ENCODE measurements around the gene BACH2.

Gene BACH2

GRCh38 chr6:89888871-89889270 lies 407.8 kb downstream of the BACH2 start:
- in situ Hi-C loops (cut with HindIII; ENCODE audit: low sequenced_read_pairs), result no loop called here
- no peak for TF ChIP-seq CTCF (IDR thresholded peaks at IDR 0.05; ENCODE audit: low read depth, low read length)
- no peak overlapping the region for H3K4me3 ChIP-seq (ENCODE audit: low read depth, low read length)
- no peak for DNase-seq (ENCODE audit: low read depth, low spot score)

GRCh38 chr6:89888138-89888514 lies 408.5 kb downstream of the BACH2 start:
- DNase-seq (ENCODE audit: low read depth, low spot score), result no peak
- H3K4me3 ChIP-seq (ENCODE audit: low read depth, low read length), result no peak overlapping the region
- no peak for TF ChIP-seq CTCF (IDR thresholded peaks at IDR 0.05; ENCODE audit: low read depth, low read length)
- in situ Hi-C loops (cut with HindIII; ENCODE audit: low sequenced_read_pairs), result no loop called here

- H3K4me3 ChIP-seq (ENCODE audit: low read depth, low read length), result no peak overlapping the region
- DNase-seq (ENCODE audit: low read depth, low spot score), result no peak
- in situ Hi-C loops (cut with HindIII; ENCODE audit: low sequenced_read_pairs), result no loop called here
These were observed 409.0 kb downstream of the BACH2 start for GRCh38 chr6:89887452-89888137.

GRCh38 chr6:89886378-89887120 lies 410.1 kb downstream of the BACH2 start:
- H3K4me3 ChIP-seq (ENCODE audit: low read depth, low read length), result no peak overlapping the region
- in situ Hi-C loops (cut with HindIII; ENCODE audit: low sequenced_read_pairs), result no loop called here
- no peak for DNase-seq (ENCODE audit: low read depth, low spot score)
- no peak for TF ChIP-seq CTCF (IDR thresholded peaks at IDR 0.05; ENCODE audit: low read depth, low read length)

More at GRCh38 chr6:89887452-89888137, 409.0 kb downstream of the BACH2 start:
- no peak for TF ChIP-seq CTCF (IDR thresholded peaks at IDR 0.05; ENCODE audit: low read depth, low read length)
